Heart left ventricle (tissue), 16 donors: ENCODE data around the gene SOX6. TPM values are rescaled to one million over a fixed set of nuclear protein-coding genes. Genes with fewer than 3 reads are reported as not detected.

Experiments
- ATAC-seq, 4 donors: fragments of 200-7000 bp; cut with Tn5 transposase; one replicate each; pipeline ENCODE4 v1.9.1; 2020 to 2022; ENCODE audit warnings: moderate library complexity in 4 of 4, mild to moderate bottlenecking in 3 of 4, moderate number of reproducible peaks in 1 of 4
- DNase-seq, 5 donors: peaks; one replicate each; pipeline ENCODE4 v3.0.0-alpha.2; 2020
- H3K27ac ChIP-seq, 12 donors: fragments of 200-600 bp; sonication (generic) in 4 of 12; one replicate each; pipeline versions ENCODE4 v1.5.0 to v1.8.0; 2016 to 2022; ENCODE audit warnings: mild to moderate bottlenecking in 2 of 12
- H3K27me3 ChIP-seq, 9 donors: fragments of 200-600 bp; sonication (generic) in 2 of 9; one replicate each; pipeline versions ENCODE4 v1.5.1 to v1.8.0; 2016 to 2022; ENCODE audit warnings: mild to moderate bottlenecking in 3 of 9
- H3K36me3 ChIP-seq, 9 donors: fragments of 200-600 bp; sonication (generic) in 2 of 9; one replicate each; pipeline versions ENCODE4 v1.5.0 to v1.8.0; 2018 to 2022; ENCODE audit warnings: mild to moderate bottlenecking in 2 of 9
- H3K4me1 ChIP-seq, 12 donors: fragments of 200-600 bp; sonication (generic) in 4 of 12; one replicate each; pipeline versions ENCODE4 v1.5.0 to v1.8.0; 2016 to 2022; ENCODE audit warnings: mild to moderate bottlenecking in 3 of 12
- H3K4me3 ChIP-seq, 12 donors: fragments of 200-600 bp; sonication (generic) in 4 of 12; one replicate each; pipeline versions ENCODE4 v1.5.0 to v1.8.0; 2017 to 2022; ENCODE audit warnings: mild to moderate bottlenecking in 9 of 12, moderate library complexity in 4 of 12
- H3K9me3 ChIP-seq, 12 donors: fragments of 200-600 bp; sonication (generic) in 4 of 12; one replicate each; pipeline versions ENCODE4 v1.5.0 to v1.8.0; 2016 to 2022; ENCODE audit warnings: mild to moderate bottlenecking in 1 of 12
- POLR2A ChIP-seq, 2 donors: fragments of 450-650 bp; IDR thresholded peaks; one replicate each; pipeline ENCODE4 v1.6.1; 2017; ENCODE audit warnings: antibody characterized with exemption in 2 of 2, mild to moderate bottlenecking in 2 of 2, moderate library complexity in 2 of 2
- WGBS, 4 donors: extraction: QIAGEN DNeasy Blood & Tissue Kit in 2 of 4; methylation state at CpG; one replicate each; pipeline versions ENCODE4 v1.1.5 to v1.1.7; 2013 to 2018; 5-methylcytosine and 5-hydroxymethylcytosine counted together
- intact Hi-C, 10 donors: fragments of 100-400 bp; cut with DNase I; formaldehyde crosslinking; loops; one replicate each; pipeline versions ENCODE4 v1.11.1 to v1.14.2; 2022
- polyA plus RNA-seq, 2 donors: library from polyadenylated mRNA; stranded (reverse); fragments of 200-250 nt; gene quantifications; one replicate each; pipeline ENCODE4 v1.2.3, GENCODE V29; 2013
- total RNA-seq, 9 donors: library from RNA; depleted of rRNA in 2 of 9; stranded (reverse); fragments of >200 nt in 2 of 9; fragmentation: NEBNext Ultra II Directional in 3 of 9; extraction: Animal tissue kit (Norgen Biotek cat#: 25700) in 3 of 9; gene quantifications; one replicate each; pipeline versions ENCODE4 v1.1.0 to v1.2.4, GENCODE V29; 2016 to 2023
- TF ChIP-seq, protein P1 (sequence below), 12 donors: fragments of 200-600 bp; sonication (generic) in 4 of 12; IDR thresholded peaks; one replicate each; pipeline versions ENCODE4 v1.5.0 to v1.8.0; 2018 to 2022; ENCODE audit warnings: antibody characterized with exemption in 12 of 12, mild to moderate bottlenecking in 5 of 12
- donor health status: ischemic (EF 13 %, LVEDD 7.1; RV severe dilation, severe dysfunction).
- donor health status: healthy with polysubstance abuse.
- donor health status: DM: no; HTN: yes; CAD: no.
- donor health status: DM: no; HTN: no; CAD: no.
- donor health status: ischemic (EF 25% LVEDD 6.9; RV normal size, moderate dysfunction).
- donor health status: ischemic (EF 25% LVEDD 5.7; RV mildly dilated, moderate dysfunction).
- donor health status: healthy.
- donor health status: DM: yes; HTN: yes; CAD: no.
- donor health status: ischemic (EF 35%, LVEDD 5.7; RV mildly dilated, moderate dysfunction).
- donor health status: nonischemic (EF 11% LVEDD 7.7; RV severe dilation, severe dysfunction).
- donor health status: DM: yes; HTN: yes; CAD: no.
- donor health status: PGD.
- donor health status: ischemic (EF 29% LVEDD 5.4; RV normal size, mild dysfunction).
- donor health status: nonischemic (EF 23%, LVEDD 6.1; RV moderate dilation, normal function).

SOX6 gene
- total and polyA plus RNA-seq, 11 donors, result 1.5 to 39.6 (median 15.6) TPM

DNA sequence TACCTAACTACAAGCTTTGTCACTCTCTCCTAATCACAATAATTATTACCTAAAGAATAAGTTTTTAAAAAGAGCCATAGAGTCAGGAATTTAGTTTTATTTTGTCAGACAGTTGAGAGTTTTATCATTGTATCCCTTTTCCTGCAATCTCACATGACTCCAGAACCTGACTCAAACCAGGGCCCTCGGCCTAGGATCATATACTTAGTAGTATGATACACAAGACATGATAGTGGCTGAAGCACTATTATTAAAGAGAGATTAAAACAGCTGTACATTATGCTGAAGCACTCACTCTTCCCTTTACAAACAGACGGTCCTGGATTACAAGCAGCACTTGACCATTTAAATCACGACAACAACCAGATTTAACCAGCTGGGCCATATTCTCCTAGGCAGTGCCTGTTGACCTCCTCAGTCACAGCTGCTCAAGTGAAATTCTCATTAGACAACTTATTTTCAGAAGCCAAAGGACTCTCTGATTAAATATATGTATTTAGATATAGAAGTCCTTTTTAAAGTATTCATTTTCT lies 44.0 kb downstream of the SOX6 start:
- H3K36me3 ChIP-seq, result no peaks in the 10 kb centered on the region
- no peaks in the 10 kb centered on the region for H3K27me3 ChIP-seq
- peak in 2 of 4 donors; percentile 24 to 47 for ATAC-seq
- DNase-seq, result no peak
- no peak overlapping the region for H3K4me3 ChIP-seq
- H3K27ac ChIP-seq, result peak overlapping the region in 1 of 12 donors; percentile 6
- TF ChIP-seq, protein P1, sequence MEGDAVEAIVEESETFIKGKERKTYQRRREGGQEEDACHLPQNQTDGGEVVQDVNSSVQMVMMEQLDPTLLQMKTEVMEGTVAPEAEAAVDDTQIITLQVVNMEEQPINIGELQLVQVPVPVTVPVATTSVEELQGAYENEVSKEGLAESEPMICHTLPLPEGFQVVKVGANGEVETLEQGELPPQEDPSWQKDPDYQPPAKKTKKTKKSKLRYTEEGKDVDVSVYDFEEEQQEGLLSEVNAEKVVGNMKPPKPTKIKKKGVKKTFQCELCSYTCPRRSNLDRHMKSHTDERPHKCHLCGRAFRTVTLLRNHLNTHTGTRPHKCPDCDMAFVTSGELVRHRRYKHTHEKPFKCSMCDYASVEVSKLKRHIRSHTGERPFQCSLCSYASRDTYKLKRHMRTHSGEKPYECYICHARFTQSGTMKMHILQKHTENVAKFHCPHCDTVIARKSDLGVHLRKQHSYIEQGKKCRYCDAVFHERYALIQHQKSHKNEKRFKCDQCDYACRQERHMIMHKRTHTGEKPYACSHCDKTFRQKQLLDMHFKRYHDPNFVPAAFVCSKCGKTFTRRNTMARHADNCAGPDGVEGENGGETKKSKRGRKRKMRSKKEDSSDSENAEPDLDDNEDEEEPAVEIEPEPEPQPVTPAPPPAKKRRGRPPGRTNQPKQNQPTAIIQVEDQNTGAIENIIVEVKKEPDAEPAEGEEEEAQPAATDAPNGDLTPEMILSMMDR (IDR thresholded peaks at IDR 0.05), result no peak
- TF ChIP-seq POLR2A (IDR thresholded peaks at IDR 0.05), result no peak
- intact Hi-C loops, result no loop called here
- H3K9me3 ChIP-seq, result no peaks in the 10 kb centered on the region
- H3K4me1 ChIP-seq, result peaks cover 0 to 18% (median 0%) of the 10 kb centered on the region in 12 donors
- WGBS, 4 donors, result 50 to 61% (median 55%) methylated on average over 3 of the region's 3 CpGs

DNA sequence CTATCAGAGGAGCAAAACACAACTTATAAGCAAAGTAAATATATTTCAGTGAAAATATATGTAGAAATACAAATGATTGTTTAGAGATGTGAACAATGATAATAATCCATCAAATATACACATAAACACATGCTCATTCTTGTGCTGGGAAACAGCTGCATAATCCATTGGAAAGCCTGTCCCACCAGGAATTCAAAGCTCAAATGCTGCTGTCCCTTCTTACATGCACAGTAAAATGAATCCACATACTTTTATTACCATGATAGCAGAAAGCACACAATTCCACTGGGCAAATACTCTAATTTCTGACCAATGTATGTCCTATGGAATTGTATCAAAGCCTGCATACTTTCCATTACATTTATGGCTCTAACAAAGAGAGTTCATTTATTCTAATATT lies 44.5 kb downstream of the SOX6 start:
- no peaks in the 10 kb centered on the region for H3K36me3 ChIP-seq
- DNase-seq (no peak), ATAC-seq (no peak)

DNA sequence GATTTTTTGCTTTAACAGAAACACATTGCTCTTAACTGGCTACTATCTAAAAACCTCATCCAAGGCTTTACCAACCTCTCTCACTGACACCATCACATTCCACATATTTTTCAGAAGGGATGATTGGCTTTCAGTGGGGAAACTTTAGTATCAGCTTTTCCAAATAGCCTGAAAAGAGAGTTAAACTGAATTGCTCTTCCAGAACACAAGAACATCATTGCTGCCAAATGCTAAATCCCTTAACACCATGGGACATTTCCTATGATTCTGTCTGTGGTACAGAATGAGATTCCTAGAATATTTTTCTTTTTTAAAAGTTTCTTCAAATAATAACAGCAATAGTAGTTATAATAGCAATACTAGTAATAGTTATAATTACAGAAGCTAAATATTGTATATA lies 45.4 kb downstream of the SOX6 start:
- Histone ChIP-seq H3K4me3 (no peak overlapping the region), H3K36me3 (no peaks in the 10 kb centered on the region), H3K9me3 (no peaks in the 10 kb centered on the region), H3K27ac (no peak overlapping the region), H3K27me3 (no peaks in the 10 kb centered on the region), H3K4me1 (peaks cover 0 to 18% (median 0%) of the 10 kb centered on the region in 12 donors)
- intact Hi-C loops, result no loop called here
- ATAC-seq (no peak), DNase-seq (no peak)
- TF ChIP-seq, protein P1 (IDR thresholded peaks at IDR 0.05), result no peak
- no peak for TF ChIP-seq POLR2A (IDR thresholded peaks at IDR 0.05)

More for the DNA sequence above, 44.5 kb downstream of the SOX6 start:
- no peak overlapping the region for H3K4me3 ChIP-seq
- no peaks in the 10 kb centered on the region for H3K9me3 ChIP-seq
- intact Hi-C loops, result no loop called here
- H3K27ac ChIP-seq, result no peak overlapping the region
- TF ChIP-seq POLR2A (IDR thresholded peaks at IDR 0.05), result no peak
- TF ChIP-seq, protein P1 (IDR thresholded peaks at IDR 0.05), result no peak
- H3K27me3 ChIP-seq, result no peaks in the 10 kb centered on the region
- H3K4me1 ChIP-seq, result peaks cover 0 to 18% (median 0%) of the 10 kb centered on the region in 12 donors

DNA sequence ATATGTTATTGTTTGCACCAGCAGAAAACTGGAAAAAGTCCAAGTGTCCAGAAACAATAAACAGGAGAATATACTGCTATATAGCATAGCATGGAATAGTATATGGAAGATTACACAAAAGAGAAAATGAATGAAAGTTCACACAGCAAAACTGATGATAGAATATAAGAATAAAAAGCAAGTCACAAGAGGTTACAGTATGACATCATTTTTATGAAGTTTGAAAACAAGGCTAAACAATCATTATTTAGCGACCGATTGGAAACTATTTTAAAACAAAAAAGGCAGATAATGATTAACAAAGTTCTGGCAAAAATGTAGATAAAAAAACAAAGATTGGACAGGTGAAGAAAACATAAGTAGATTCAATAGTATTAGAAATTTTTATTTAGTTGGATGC lies 47.1 kb downstream of the SOX6 start:
- DNase-seq (no peak), ATAC-seq (no peak)
- Histone ChIP-seq H3K4me1 (peaks cover 0 to 18% (median 0%) of the 10 kb centered on the region in 12 donors), H3K9me3 (no peaks in the 10 kb centered on the region), H3K36me3 (no peaks in the 10 kb centered on the region), H3K27me3 (no peaks in the 10 kb centered on the region), H3K27ac (no peak overlapping the region), H3K4me3 (no peak overlapping the region)
- TF ChIP-seq, protein P1 (IDR thresholded peaks at IDR 0.05), result no peak
- TF ChIP-seq POLR2A (IDR thresholded peaks at IDR 0.05), result no peak
- intact Hi-C loops, result no loop called here
- WGBS, 4 donors, result 82 to 89% (median 87%) methylated on average over 2 of the region's 2 CpGs
